Amniotic stem cell (primary cell): Measurements from ENCODE around the gene P2RX5.
"Not testable (repeated sequence)": the region's sequence is repeated elsewhere in the genome, so short reads cannot be mapped to it uniquely, and the experiment has no call there.

Experiments
- DNase-seq: peaks from one replicate; lab custom pipeline; 2025; lab: John Stamatoyannopoulos, UW

The P2RX5 gene

GRCh38 chr17:3712811-3713463 is 17.0 kb upstream of the P2RX5 start:
- DNase-seq, result no peak

- DNase-seq, result no peak
Observed at GRCh38 chr17:3710951-3711383, 15.0 kb upstream of the P2RX5 start.

GRCh38 chr17:3708366-3708765 is 12.4 kb upstream of the P2RX5 start:
- no peak for DNase-seq

GRCh38 chr17:3705718-3705984 is 9.7 kb upstream of the P2RX5 start:
- not testable (repeated sequence) for DNase-seq

GRCh38 chr17:3704931-3705717 is 9.2 kb upstream of the P2RX5 start:
- no peak for DNase-seq

- DNase-seq, result not testable (repeated sequence)
Observed at GRCh38 chr17:3702041-3702539, 6.1 kb upstream of the P2RX5 start.

GRCh38 chr17:3699951-3700350 is 4.0 kb upstream of the P2RX5 start:
- DNase-seq, result no peak

GRCh38 chr17:3698139-3698538 is 2.2 kb upstream of the P2RX5 start:
- DNase-seq, result no peak

GRCh38 chr17:3697103-3697476 is 1.1 kb upstream of the P2RX5 start:
- no peak for DNase-seq

- no peak for DNase-seq
Observed at GRCh38 chr17:3695129-3695722, 729 bp downstream of the P2RX5 start.

GRCh38 chr17:3693829-3694231 is 2.1 kb downstream of the P2RX5 start:
- DNase-seq, result no peak

GRCh38 chr17:3693141-3693540 is 2.8 kb downstream of the P2RX5 start:
- DNase-seq, result no peak

GRCh38 chr17:3692346-3692745 is 3.6 kb downstream of the P2RX5 start:
- DNase-seq, result no peak

GRCh38 chr17:3691617-3692067 is 4.3 kb downstream of the P2RX5 start:
- DNase-seq, result no peak

GRCh38 chr17:3690094-3690715 is 5.8 kb downstream of the P2RX5 start:
- DNase-seq, result no peak

- DNase-seq, result no peak
Observed at GRCh38 chr17:3689262-3690093, 6.5 kb downstream of the P2RX5 start.

- no peak for DNase-seq
Observed at GRCh38 chr17:3688852-3689261, 7.1 kb downstream of the P2RX5 start.

GRCh38 chr17:3688027-3688553 is 7.9 kb downstream of the P2RX5 start:
- DNase-seq, result no peak

- no peak for DNase-seq
Observed at GRCh38 chr17:3685174-3685573, 10.8 kb downstream of the P2RX5 start.

- no peak for DNase-seq
Observed at GRCh38 chr17:3683054-3683511, 12.9 kb downstream of the P2RX5 start.

GRCh38 chr17:3682033-3682432 is 13.9 kb downstream of the P2RX5 start:
- no peak for DNase-seq
